Esophagus (tissue), 2 donors: ENCODE data around the gene PAX7. TPM values are rescaled to one million over a fixed set of nuclear protein-coding genes. Genes with fewer than 3 reads are reported as not detected.

Source experiments
- H3K27ac ChIP-seq, 2 donors: one replicate each; pipeline ENCODE4 v1.5.1; 2013; ENCODE audit warnings: low read depth in 2 of 2, mild to moderate bottlenecking in 2 of 2, inconsistent platforms in 1 of 2, low read length in 1 of 2, moderate library complexity in 1 of 2
- H3K27me3 ChIP-seq, 2 donors: one replicate each; pipeline ENCODE4 v1.6.1; 2013; ENCODE audit warnings: low read length in 2 of 2, control low read depth in 1 of 2, mild to moderate bottlenecking in 1 of 2; ENCODE audit not compliant: insufficient read depth in 2 of 2, control insufficient read depth in 1 of 2
- H3K36me3 ChIP-seq, 2 donors: one replicate each; pipeline ENCODE4 v1.6.1; 2013; ENCODE audit warnings: low read length in 1 of 2; ENCODE audit not compliant: control insufficient read depth in 2 of 2, insufficient read depth in 2 of 2
- H3K4me1 ChIP-seq, 2 donors: one replicate each; pipeline ENCODE4 v1.6.1; 2013; ENCODE audit warnings: low read length in 1 of 2; ENCODE audit not compliant: control insufficient read depth in 2 of 2, insufficient read depth in 2 of 2
- H3K4me3 ChIP-seq, 2 donors: one replicate each; pipeline ENCODE4 v1.5.1; 2013; ENCODE audit warnings: low read length in 2 of 2, mild to moderate bottlenecking in 2 of 2, low read depth in 1 of 2, moderate library complexity in 1 of 2
- H3K9me3 ChIP-seq, 2 donors: one replicate each; pipeline ENCODE4 v1.6.1; 2013; ENCODE audit warnings: mild to moderate bottlenecking in 2 of 2, low read depth in 1 of 2, low read length in 1 of 2, moderate library complexity in 1 of 2; ENCODE audit not compliant: control insufficient read depth in 2 of 2, insufficient read depth in 1 of 2
- WGBS, 2 donors: extraction: QIAGEN DNeasy Blood & Tissue Kit; methylation state at CpG; one replicate each; pipeline ENCODE4 v1.1.7; 2013; 5-methylcytosine and 5-hydroxymethylcytosine counted together
- polyA plus RNA-seq, 2 donors: library from polyadenylated mRNA; stranded (reverse); fragments of 200-250 nt; gene quantifications; one replicate each; pipeline ENCODE4 v1.2.3, GENCODE V29; 2013
- donor health status: healthy with polysubstance abuse.
- donor health status: Bipolar disorder and iron deficiency.

Gene PAX7
- polyA plus RNA-seq, 2 donors = not detected

DNA sequence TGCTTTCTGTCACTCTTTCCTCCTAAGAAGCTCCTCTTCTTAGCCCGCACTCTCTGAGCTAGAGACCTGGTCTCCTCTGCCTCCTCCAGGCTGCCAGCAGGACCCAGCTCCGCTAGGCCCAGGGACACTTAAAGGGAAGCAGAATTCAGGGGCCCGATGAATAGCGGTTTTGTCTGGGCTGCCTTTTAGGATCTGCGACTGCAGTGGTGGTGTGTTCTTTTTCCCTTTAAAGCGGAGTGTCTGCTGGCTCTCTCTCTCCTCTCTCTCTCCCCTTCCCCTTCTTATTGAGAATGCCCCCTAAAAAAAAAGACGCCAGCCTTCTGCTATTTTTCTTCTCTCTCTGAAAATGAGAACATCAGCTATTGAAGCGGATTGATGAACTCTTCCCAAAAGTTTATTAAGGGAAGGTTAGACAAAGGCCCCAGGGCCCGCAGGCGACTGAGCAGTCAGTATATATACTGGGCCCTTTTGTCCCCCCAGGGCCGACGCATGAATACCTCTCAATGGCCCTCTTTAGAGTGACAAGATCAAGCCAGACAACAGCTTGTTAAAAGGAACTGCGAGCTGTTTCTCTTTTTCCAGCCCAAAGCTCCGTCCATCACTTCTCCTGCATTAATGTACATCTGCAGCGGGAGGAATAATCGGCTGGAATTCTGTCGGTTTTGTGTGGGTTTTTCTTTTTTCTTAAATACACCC lies 27.0 kb downstream of the PAX7 start:
- H3K9me3 ChIP-seq = no peaks in the 10 kb centered on the region
- no peak overlapping the region for H3K27ac ChIP-seq
- H3K4me1 ChIP-seq = no peaks in the 10 kb centered on the region
- WGBS, 2 donors = 71 to 78% methylated on average over 17 of the region's 17 CpGs
- H3K36me3 ChIP-seq = no peaks in the 10 kb centered on the region
- H3K27me3 ChIP-seq = no peaks in the 10 kb centered on the region
- H3K4me3 ChIP-seq = no peak overlapping the region

DNA sequence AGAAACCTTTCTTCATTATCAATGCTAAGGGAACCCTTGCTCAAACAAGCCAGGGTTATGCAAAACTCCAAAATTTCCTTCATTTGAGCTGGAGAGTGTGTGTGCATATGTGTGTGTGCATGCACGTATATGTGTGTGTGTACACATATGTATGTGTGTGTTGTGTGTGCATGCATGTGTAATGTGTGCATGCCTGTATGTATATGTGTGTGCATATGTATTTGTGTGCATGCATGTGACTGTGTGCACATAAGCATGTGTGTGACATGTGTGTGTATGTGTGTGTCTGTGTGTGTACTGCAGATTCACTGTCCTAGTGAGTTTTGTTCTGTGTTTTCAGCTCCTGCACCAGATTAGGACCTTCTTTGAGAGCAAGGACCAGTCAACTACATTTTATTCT lies 28.2 kb downstream of the PAX7 start:
- H3K27ac ChIP-seq = no peak overlapping the region
- no peak overlapping the region for H3K4me3 ChIP-seq
- H3K27me3 ChIP-seq = no peaks in the 10 kb centered on the region
- no peaks in the 10 kb centered on the region for H3K9me3 ChIP-seq
- no peaks in the 10 kb centered on the region for H3K4me1 ChIP-seq
- WGBS, 2 donors = 86 to 87% methylated on average over 1 of the region's 1 CpG
- no peaks in the 10 kb centered on the region for H3K36me3 ChIP-seq

DNA sequence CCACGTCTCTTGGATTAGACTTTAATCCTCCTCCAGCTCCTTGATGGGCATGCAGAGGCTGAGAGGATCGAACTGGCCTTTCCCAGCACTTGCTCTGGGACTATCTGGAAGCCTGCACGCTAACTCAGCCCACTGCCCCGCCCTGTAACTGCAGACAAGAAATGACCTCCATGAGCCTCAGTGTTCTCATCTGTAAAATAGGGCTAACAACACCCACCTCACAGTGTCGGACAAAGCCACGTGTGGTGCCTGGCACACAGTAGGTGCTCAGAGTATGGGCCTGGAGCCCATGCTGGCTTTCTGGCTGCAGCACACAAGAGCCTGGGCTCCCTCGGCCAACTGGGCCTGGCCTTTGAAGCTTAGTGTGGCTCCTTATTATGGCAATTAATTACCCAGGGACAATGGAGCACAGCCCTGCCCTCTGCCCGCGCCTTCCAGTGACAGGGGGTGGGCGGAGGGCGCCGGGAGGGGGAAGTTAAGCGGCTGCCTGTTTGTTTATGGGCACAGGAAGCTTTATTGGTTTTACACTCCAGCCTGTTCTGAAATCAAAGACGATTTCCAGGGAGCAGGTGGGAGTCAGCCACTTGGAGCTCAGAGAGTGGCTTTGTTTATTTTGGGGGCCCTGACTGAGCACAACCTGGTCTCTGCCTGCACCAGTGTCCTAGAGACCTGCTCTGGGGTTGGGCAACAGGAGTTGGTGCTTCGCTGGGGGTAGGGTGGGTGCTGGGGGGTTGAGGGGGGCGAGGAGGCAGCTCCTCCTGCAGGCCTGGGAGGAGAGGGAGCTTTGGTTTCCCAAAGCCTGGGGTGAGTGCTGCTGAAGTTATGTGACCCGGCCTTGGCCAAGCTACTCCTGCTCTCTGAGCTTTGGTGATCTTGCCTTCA lies 31.0 kb downstream of the PAX7 start:
- H3K27me3 ChIP-seq = no peaks in the 10 kb centered on the region
- H3K27ac ChIP-seq = no peak overlapping the region
- H3K4me3 ChIP-seq = no peak overlapping the region
- WGBS, 2 donors = 39 to 48% methylated on average over 17 of the region's 17 CpGs
- no peaks in the 10 kb centered on the region for H3K9me3 ChIP-seq
- no peaks in the 10 kb centered on the region for H3K4me1 ChIP-seq
- no peaks in the 10 kb centered on the region for H3K36me3 ChIP-seq

DNA sequence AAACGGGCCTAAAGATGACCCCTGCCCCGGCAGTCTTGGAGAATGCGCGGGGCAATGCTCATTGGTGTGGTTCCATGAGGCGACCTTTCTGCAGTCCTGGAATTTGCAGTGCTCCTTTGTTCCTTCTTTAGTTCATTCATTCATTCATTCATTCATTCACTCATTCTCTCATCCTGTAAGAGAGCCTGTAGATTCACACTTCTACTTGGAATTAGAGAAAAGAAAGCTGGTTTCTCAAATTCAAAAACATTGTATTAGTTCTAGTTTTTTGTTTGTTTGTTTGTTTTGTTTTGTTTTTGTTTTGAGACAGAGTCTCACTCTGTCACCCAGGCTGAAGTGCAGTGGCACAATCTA lies 31.6 kb downstream of the PAX7 start:
- 58 to 73% methylated on average over 5 of the region's 5 CpGs for WGBS, 2 donors
- H3K4me3 ChIP-seq = no peak overlapping the region
- H3K27me3 ChIP-seq = no peaks in the 10 kb centered on the region

DNA sequence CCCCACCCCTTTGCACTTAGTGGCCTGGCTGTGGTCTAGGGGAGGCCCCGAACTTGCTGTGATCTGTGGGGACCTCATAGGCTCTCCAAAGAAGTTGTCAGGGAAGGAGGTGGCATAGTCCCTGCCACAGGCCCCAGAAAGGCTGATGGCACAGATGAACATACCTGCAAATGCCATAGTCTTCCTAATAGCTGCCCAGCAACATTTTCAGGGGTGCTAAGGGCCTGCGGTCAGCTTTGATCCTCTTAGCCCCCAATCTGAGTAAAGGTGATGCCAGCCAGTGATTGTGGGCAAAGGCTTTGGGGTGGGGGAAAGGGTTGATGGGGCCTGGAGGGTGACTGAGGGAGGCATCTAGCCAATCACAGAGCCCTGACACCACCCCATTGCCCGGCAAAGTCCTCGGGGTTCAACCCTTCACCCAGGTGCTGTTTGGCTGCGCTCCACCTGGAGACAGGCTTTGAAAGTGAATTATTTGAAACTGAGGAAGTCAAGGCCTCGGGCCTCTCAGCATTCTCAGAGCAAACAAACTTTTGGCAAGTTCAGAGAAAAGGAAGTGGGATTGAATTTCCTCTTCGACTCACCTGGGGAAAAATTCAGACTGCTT lies 35.8 kb downstream of the PAX7 start:
- 33 to 36% methylated on average over 7 of the region's 7 CpGs for WGBS, 2 donors
- Histone ChIP-seq H3K27me3 (no peaks in the 10 kb centered on the region), H3K4me3 (no peak overlapping the region), H3K4me1 (peaks cover 0 to 13% of the 10 kb centered on the region in 2 donors), H3K36me3 (no peaks in the 10 kb centered on the region), H3K27ac (peak overlapping the region in 1 of 2 donors; percentile 31), H3K9me3 (no peaks in the 10 kb centered on the region)

More for the DNA sequence above, 31.6 kb downstream of the PAX7 start:
- no peaks in the 10 kb centered on the region for H3K36me3 ChIP-seq
- no peak overlapping the region for H3K27ac ChIP-seq
- H3K9me3 ChIP-seq = no peaks in the 10 kb centered on the region
- no peaks in the 10 kb centered on the region for H3K4me1 ChIP-seq

DNA sequence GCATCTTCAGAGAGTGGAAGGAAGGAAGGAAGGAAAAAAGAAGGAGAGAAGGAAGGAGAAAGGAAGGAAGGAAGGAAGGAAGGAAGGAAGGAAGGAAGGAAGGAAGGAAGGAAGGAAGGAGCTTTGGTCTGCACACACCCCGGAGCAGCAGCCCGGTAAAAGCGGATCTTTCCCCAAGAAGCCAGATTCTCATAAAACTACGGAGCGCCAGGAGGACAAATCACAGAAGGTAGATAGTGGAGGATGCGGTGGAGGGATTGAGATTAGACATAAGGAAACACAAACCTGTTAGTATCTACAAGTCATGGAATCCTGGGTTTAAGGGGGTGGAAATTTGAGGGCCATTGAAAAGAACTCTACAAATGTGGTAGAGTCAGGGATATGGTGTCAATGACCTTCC lies 36.7 kb downstream of the PAX7 start:
- peaks cover 0 to 14% of the 10 kb centered on the region in 2 donors for H3K4me1 ChIP-seq
- H3K36me3 ChIP-seq = no peaks in the 10 kb centered on the region
- 85 to 87% methylated on average over 6 of the region's 6 CpGs for WGBS, 2 donors
- H3K27me3 ChIP-seq = no peaks in the 10 kb centered on the region
- H3K4me3 ChIP-seq = no peak overlapping the region
- H3K9me3 ChIP-seq = no peaks in the 10 kb centered on the region
- H3K27ac ChIP-seq = no peak overlapping the region

DNA sequence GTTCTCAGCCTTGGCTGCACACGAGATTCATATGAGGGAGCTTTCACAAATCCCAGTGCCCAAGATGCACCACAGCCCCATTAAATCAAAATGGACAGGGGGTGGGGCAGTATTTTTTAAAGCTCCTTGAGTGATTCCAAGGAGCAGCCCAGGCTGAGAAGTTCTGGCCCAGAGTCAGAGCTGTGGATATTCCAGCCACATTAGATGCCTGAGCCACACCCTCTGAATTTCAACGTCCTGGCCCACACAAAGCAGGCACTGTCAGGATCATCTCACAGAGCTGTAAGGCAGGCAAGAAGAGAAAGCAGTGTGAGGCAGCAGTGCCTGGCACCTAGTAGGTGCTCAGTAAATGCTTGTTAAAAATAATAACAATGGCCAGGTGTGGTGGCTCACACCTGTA lies 37.4 kb downstream of the PAX7 start:
- H3K27me3 ChIP-seq = no peaks in the 10 kb centered on the region
- no peak overlapping the region for H3K4me3 ChIP-seq
- no peaks in the 10 kb centered on the region for H3K9me3 ChIP-seq
- H3K36me3 ChIP-seq = no peaks in the 10 kb centered on the region
- WGBS, 2 donors = 17 to 28% methylated on average over 2 of the region's 2 CpGs
- H3K4me1 ChIP-seq = peaks cover 0 to 14% of the 10 kb centered on the region in 2 donors
- H3K27ac ChIP-seq = peak overlapping the region; percentile 22 to 54

DNA sequence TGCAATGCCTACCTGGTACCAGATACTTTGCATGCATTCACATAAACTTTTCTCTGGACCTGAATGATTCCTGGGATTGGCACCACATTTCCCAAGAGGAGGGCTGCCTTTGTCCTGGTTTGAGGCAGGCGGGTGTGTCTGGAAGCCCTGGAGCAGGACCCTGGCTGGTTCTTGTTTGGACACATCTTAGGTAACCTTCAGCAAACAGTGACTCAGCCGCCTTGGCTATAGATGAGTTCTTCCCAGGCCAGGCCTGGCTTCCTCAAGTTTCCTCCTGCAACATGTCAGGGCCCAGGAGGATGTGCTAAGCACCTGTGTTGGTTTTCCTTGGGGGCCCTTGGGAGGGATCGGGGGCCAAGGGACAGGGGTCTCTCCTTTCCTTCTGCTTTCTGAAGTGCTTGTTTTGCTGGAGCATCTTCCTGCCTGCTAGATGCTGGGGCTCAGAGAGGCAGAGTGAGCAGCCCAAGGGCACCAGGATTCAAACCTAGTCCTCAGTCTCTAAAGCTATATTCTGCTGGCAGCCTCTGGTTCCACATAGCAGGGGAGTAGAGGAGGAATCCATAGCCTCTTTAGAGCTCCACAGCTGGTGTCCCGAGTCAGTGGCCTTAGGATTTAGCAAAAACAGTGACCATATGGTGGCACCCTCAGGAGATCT lies 38.2 kb downstream of the PAX7 start:
- Histone ChIP-seq H3K27ac (peak overlapping the region; percentile 54 to 71), H3K9me3 (no peaks in the 10 kb centered on the region), H3K27me3 (no peaks in the 10 kb centered on the region), H3K4me1 (peaks cover 0 to 14% of the 10 kb centered on the region in 2 donors), H3K4me3 (no peak overlapping the region), H3K36me3 (no peaks in the 10 kb centered on the region)
- WGBS, 2 donors = 36 to 57% methylated on average over 4 of the region's 4 CpGs

DNA sequence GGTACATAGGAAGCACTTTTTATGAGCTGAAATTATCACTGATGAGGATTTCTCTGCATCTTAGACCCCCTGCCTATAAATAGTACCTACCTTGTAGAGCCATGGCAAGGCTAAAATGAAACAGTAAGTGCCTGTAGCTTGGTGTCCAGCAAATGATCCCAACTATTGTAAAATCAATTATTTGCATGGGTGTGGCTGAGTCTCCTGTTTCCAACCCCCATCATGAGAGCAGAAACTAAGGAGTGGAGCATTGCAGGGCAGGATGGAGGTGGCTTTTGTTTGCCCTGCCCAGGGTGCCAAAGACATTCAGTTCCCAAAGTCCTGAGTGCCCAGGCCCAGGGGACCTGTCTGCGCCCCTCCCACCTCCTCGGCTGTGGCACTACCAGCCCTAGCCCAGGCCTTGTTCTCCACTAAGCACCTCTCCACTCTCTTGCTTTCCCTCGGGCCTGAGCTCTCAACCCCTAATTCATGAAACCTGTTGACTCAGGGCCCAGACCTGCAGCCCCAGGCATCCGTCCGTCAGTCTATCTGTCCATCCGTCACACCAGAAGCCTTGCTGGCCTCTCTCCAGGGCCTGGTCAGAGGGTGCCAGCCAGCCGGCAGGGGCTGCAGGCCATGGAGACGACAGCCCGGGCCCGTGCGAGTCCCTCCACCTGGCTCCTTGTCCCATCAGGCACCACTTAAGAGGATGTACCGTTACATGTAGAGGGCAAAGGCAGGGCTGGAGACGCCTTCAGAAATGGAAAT lies 39.6 kb downstream of the PAX7 start:
- Histone ChIP-seq H3K9me3 (no peaks in the 10 kb centered on the region), H3K4me1 (peaks cover 0 to 14% of the 10 kb centered on the region in 2 donors), H3K4me3 (no peak overlapping the region), H3K36me3 (no peaks in the 10 kb centered on the region), H3K27me3 (no peaks in the 10 kb centered on the region), H3K27ac (peak overlapping the region in 1 of 2 donors; percentile 0)
- 53 to 68% methylated on average over 13 of the region's 13 CpGs for WGBS, 2 donors
